B cell (primary cell): ENCODE data around the gene XXYLT1. TPM values are rescaled to one million over a fixed set of nuclear protein-coding genes. Genes with fewer than 3 reads are reported as not detected.
"Not testable (repeated sequence)": the region's sequence is repeated elsewhere in the genome, so short reads cannot be mapped to it uniquely, and the experiment has no call there.

Experiments
- ATAC-seq: fragments of 200-7000 bp; cut with Tn5 transposase; one replicate; pipeline ENCODE4 v1.10.0; 2021; ENCODE audit warnings: low read depth, mild to moderate bottlenecking, moderate number of reproducible peaks, moderate library complexity
- CTCF ChIA-PET: fragments of 350-600 bp; sonication (Branson Sonifier 250); formaldehyde crosslinking; loops from one replicate; lab custom pipeline; 2021; ENCODE audit warnings: antibody characterized with exemption, inconsistent platforms; lab: Charles Lee
- POLR2A ChIA-PET: fragments of 350-600 bp; sonication (Branson Sonifier 250); formaldehyde crosslinking; loops from one replicate; lab custom pipeline; 2021; ENCODE audit warnings: antibody characterized with exemption; lab: Charles Lee
- DNase-seq: peaks from one replicate; pipeline ENCODE4 v3.0.0; 2013
- H2AFZ ChIP-seq: 2 replicates; pipeline ENCODE4 v1.6.1; 2012; ENCODE audit warnings: mild to moderate bottlenecking, low read depth, low read length; ENCODE audit not compliant: insufficient read depth, poor library complexity, severe bottlenecking
- H3K27ac ChIP-seq, 2 donors: 1 replicate in 1 of 2; 2 replicates in 1 of 2; pipeline ENCODE4 v1.5.1; 2012 to 2013; ENCODE audit warnings: low read length in 2 of 2, mild to moderate bottlenecking in 2 of 2, moderate library complexity in 1 of 2
- H3K27me3 ChIP-seq, 4 experiments: fragments of 200-600 bp in 1 of 4; sonication (generic) in 1 of 4; replicated peaks in 1 of 4; 1 replicate in 2 of 4; 2 replicates in 2 of 4; pipeline versions ENCODE4 v1.6.1 to v1.7.0; 2013 to 2016; ENCODE audit warnings: low read length in 3 of 4, mild to moderate bottlenecking in 2 of 4, mixed read lengths in 1 of 4, moderate library complexity in 1 of 4; ENCODE audit not compliant: insufficient read depth in 4 of 4, control insufficient read depth in 3 of 4; ENCODE audit errors: control extremely low read depth in 1 of 4
- H3K36me3 ChIP-seq, 2 experiments: replicated peaks in 1 of 2; 1 replicate in 1 of 2; 2 replicates in 1 of 2; pipeline versions ENCODE4 v1.6.1 to v1.7.1; 2013; ENCODE audit warnings: low read length in 1 of 2; ENCODE audit not compliant: insufficient read depth in 2 of 2, control insufficient read depth in 1 of 2; ENCODE audit errors: control extremely low read depth in 1 of 2, extremely low read depth in 1 of 2
- H3K4me1 ChIP-seq, 2 donors: fragments of 200-600 bp in 1 of 2; sonication (generic) in 1 of 2; 1 replicate in 1 of 2; 2 replicates in 1 of 2; pipeline versions ENCODE4 v1.5.1 to v1.6.1; 2013 to 2017; ENCODE audit warnings: low read length in 2 of 2; ENCODE audit not compliant: control insufficient read depth in 2 of 2, insufficient read depth in 2 of 2
- H3K4me2 ChIP-seq: replicated peaks from 2 replicates; pipeline ENCODE3; 2012; ENCODE audit warnings: mild to moderate bottlenecking, low read depth, low read length; ENCODE audit not compliant: poor library complexity, severe bottlenecking
- H3K4me3 ChIP-seq, 5 experiments: fragments of 200-600 bp in 1 of 5; sonication (generic) in 1 of 5; 1 replicate in 3 of 5; 2 replicates in 2 of 5; pipeline versions ENCODE4 v1.5.1 to v1.7.0; 2011 to 2016; ENCODE audit warnings: low read length in 4 of 5, mild to moderate bottlenecking in 4 of 5, low read depth in 2 of 5, control low read depth in 1 of 5, moderate library complexity in 1 of 5; ENCODE audit not compliant: insufficient read depth in 1 of 5; ENCODE audit errors: control extremely low read depth in 1 of 5, extremely low read depth in 1 of 5
- H3K79me2 ChIP-seq: fragments of 200-600 bp; sonication (generic); one replicate; pipeline ENCODE4 v1.6.0; 2016; ENCODE audit warnings: low read length; ENCODE audit not compliant: control insufficient read depth, insufficient read depth
- H3K9ac ChIP-seq: fragments of 200-600 bp; sonication (generic); 2 replicates; pipeline ENCODE4 v1.6.1; 2017; ENCODE audit warnings: mild to moderate bottlenecking, low read length, moderate library complexity
- H3K9me3 ChIP-seq, 3 donors: one replicate each; pipeline versions ENCODE4 v1.6.1 to v1.7.1; 2013; ENCODE audit warnings: low read length in 2 of 3; ENCODE audit not compliant: control insufficient read depth in 2 of 3, insufficient read depth in 1 of 3; ENCODE audit errors: control extremely low read depth in 1 of 3
- H4K20me1 ChIP-seq: 2 replicates; pipeline ENCODE4 v1.6.0; 2012; ENCODE audit warnings: mild to moderate bottlenecking, low read length; ENCODE audit not compliant: insufficient read depth, control insufficient read depth, poor library complexity, severe bottlenecking
- H3K27ac Mint-ChIP-seq: one replicate; pipeline ENCODE4 v1.8.0; 2021; ENCODE audit warnings: mixed read lengths
- H3K27me3 Mint-ChIP-seq: one replicate; pipeline ENCODE4 v1.8.0; 2021; ENCODE audit warnings: mixed read lengths
- H3K4me1 Mint-ChIP-seq: one replicate; pipeline ENCODE4 v1.8.0; 2021; ENCODE audit warnings: mixed read lengths
- H3K4me3 Mint-ChIP-seq: one replicate; pipeline ENCODE4 v1.8.0; 2021; ENCODE audit warnings: mixed read lengths
- H3K9me3 Mint-ChIP-seq: one replicate; pipeline ENCODE4 v1.8.0; 2022; ENCODE audit warnings: mixed read lengths; ENCODE audit not compliant: insufficient read depth
- EZH2 ChIP-seq: IDR thresholded peaks from 2 replicates; pipeline ENCODE4 v1.6.1; 2012; ENCODE audit warnings: borderline replicate concordance, low read depth, mild to moderate bottlenecking, moderate library complexity, low read length; ENCODE audit not compliant: insufficient read depth, poor library complexity, severe bottlenecking
- WGBS: methylation state at CpG from one replicate; pipeline ENCODE4 v1.1.5; 2013; ENCODE audit warnings: missing lambda C conversion rate; ENCODE audit not compliant: insufficient coverage; 5-methylcytosine and 5-hydroxymethylcytosine counted together
- intact Hi-C: fragments of 100-400 bp; cut with micrococcal nuclease; formaldehyde crosslinking; loops from one replicate; pipeline ENCODE4 v1.10.0; 2022
- polyA plus RNA-seq: library from polyadenylated mRNA; depleted of rRNA; stranded (reverse); fragments of >200 nt; gene quantifications from 2 replicates; pipeline ENCODE4 v1.2.3, GENCODE V29; 2012
- total RNA-seq, 2 donors: library from RNA; stranded (reverse); fragments of 120-200 nt in 1 of 2; gene quantifications; 1 replicate in 1 of 2; 2 replicates in 1 of 2; pipeline versions ENCODE4 v1.2.3 to v1.2.4, GENCODE V29; 2013 to 2022
- TF ChIP-seq, protein P1 (sequence below): fragments of 200-600 bp; IDR thresholded peaks from one replicate; pipeline ENCODE4 v1.8.0; 2022; ENCODE audit warnings: antibody characterized with exemption, mild to moderate bottlenecking

XXYLT1 gene
- total and polyA plus RNA-seq, 2 donors (not counting 1 experiment from before 2014, with no cell fraction given) = 2.6 to 11.2 TPM

- H3K9ac ChIP-seq = no peak overlapping the region
- Mint-ChIP-seq H3K27me3 (peaks cover 7% of the 10 kb centered on the region), H3K27ac (no peak overlapping the region), H3K4me3 (no peak overlapping the region), H3K9me3 (no peaks in the 10 kb centered on the region), H3K4me1 (no peaks in the 10 kb centered on the region)
- WGBS = 95% methylated on average over 6 of the region's 6 CpGs
- H3K36me3 ChIP-seq = no peaks in the 10 kb centered on the region
- H4K20me1 ChIP-seq = no peaks in the 10 kb centered on the region
- POLR2A ChIA-PET = no interaction called here
- DNase-seq (no peak), ATAC-seq (no peak)
- CTCF ChIA-PET = interaction anchor here (1.3 kb wide), 1 partner anchor 10 kb away, joined by 3 read pairs; no protein-coding TSS in a partner anchor
- H3K4me2 ChIP-seq = no peak overlapping the region
- H3K4me3 ChIP-seq = no peak overlapping the region
- no peaks in the 10 kb centered on the region for H3K4me1 ChIP-seq
- intact Hi-C loops = no loop called here
- H3K9me3 ChIP-seq = peaks cover 0 to 8% (median 0%) of the 10 kb centered on the region in 3 donors
- H3K79me2 ChIP-seq = no peaks in the 10 kb centered on the region
- TF ChIP-seq, protein P1, sequence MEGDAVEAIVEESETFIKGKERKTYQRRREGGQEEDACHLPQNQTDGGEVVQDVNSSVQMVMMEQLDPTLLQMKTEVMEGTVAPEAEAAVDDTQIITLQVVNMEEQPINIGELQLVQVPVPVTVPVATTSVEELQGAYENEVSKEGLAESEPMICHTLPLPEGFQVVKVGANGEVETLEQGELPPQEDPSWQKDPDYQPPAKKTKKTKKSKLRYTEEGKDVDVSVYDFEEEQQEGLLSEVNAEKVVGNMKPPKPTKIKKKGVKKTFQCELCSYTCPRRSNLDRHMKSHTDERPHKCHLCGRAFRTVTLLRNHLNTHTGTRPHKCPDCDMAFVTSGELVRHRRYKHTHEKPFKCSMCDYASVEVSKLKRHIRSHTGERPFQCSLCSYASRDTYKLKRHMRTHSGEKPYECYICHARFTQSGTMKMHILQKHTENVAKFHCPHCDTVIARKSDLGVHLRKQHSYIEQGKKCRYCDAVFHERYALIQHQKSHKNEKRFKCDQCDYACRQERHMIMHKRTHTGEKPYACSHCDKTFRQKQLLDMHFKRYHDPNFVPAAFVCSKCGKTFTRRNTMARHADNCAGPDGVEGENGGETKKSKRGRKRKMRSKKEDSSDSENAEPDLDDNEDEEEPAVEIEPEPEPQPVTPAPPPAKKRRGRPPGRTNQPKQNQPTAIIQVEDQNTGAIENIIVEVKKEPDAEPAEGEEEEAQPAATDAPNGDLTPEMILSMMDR = no peak
- no peak for TF ChIP-seq EZH2
- H3K27me3 ChIP-seq = no peaks in the 10 kb centered on the region
- H3K27ac ChIP-seq = no peak overlapping the region
- no peak overlapping the region for H2AFZ ChIP-seq
Observed at GRCh38 chr3:195054311-195054710, 216.6 kb downstream of the XXYLT1 start.

GRCh38 chr3:195052939-195053338 is 218.0 kb downstream of the XXYLT1 start:
- ATAC-seq = no peak
- Mint-ChIP-seq H3K4me1 (no peaks in the 10 kb centered on the region), H3K27ac (no peak overlapping the region), H3K9me3 (no peaks in the 10 kb centered on the region), H3K4me3 (no peak overlapping the region), H3K27me3 (peaks cover 5% of the 10 kb centered on the region)
- H3K9me3 ChIP-seq = peaks cover 0 to 8% (median 0%) of the 10 kb centered on the region in 3 donors
- TF ChIP-seq, protein P1 = no peak
- TF ChIP-seq EZH2 = no peak
- no peak overlapping the region for H3K27ac ChIP-seq
- POLR2A ChIA-PET = no interaction called here
- H3K4me1 ChIP-seq = no peaks in the 10 kb centered on the region
- H3K4me3 ChIP-seq = no peak overlapping the region
- DNase-seq = no peak
- H2AFZ ChIP-seq = no peak overlapping the region
- no peaks in the 10 kb centered on the region for H3K27me3 ChIP-seq
- H3K79me2 ChIP-seq = no peaks in the 10 kb centered on the region
- no peak overlapping the region for H3K9ac ChIP-seq
- WGBS = 98% methylated on average over 5 of the region's 6 CpGs
- H4K20me1 ChIP-seq = no peaks in the 10 kb centered on the region
- intact Hi-C loops = no loop called here
- CTCF ChIA-PET = no interaction called here
- H3K4me2 ChIP-seq = no peak overlapping the region
- no peaks in the 10 kb centered on the region for H3K36me3 ChIP-seq

DNA sequence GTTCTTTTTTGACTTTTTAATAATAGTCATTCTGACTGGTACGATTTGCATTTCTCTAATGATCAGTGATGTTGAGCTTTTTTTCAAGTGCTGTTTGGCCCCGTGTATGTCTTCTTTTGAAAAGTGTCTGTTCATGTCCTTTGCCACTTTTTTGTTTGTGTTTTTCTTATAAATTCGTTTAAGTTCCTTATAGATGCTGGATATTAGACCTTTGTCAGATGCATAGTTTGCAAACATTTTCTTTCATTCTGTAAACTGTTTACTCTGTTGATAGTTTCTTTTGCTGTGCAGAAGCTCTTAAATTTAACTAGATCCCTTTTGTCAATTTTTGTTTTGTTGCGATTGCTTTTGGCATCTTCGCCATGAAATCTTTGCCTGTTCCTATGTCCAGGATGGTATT is 220.7 kb downstream of the XXYLT1 start:
- CTCF ChIA-PET = interaction anchor here (1.4 kb wide), 1 partner anchor 56 kb away, joined by 4 read pairs; no protein-coding TSS in a partner anchor
- ATAC-seq, H3K27ac ChIP-seq, H3K9me3 ChIP-seq, H2AFZ ChIP-seq, H3K36me3 ChIP-seq, H3K9me3 Mint-ChIP-seq, POLR2A ChIA-PET, H4K20me1 ChIP-seq, H3K4me3 ChIP-seq, H3K4me3 Mint-ChIP-seq, H3K4me2 ChIP-seq, H3K27ac Mint-ChIP-seq, H3K27me3 ChIP-seq, H3K27me3 Mint-ChIP-seq, H3K9ac ChIP-seq, H3K4me1 Mint-ChIP-seq, H3K4me1 ChIP-seq, DNase-seq, H3K79me2 ChIP-seq, intact Hi-C loops: not testable (repeated sequence)
- WGBS = 100% methylated on average over 1 of the region's 5 CpGs
